RPMI7951 (cell line): ENCODE results near the gene NID1. TPM values are rescaled to one million over a fixed set of nuclear protein-coding genes. Genes with fewer than 3 reads are reported as not detected.
"Not testable (repeated sequence)": the region's sequence is repeated elsewhere in the genome, so short reads cannot be mapped to it uniquely, and the experiment has no call there.

Experiments used
- DNase-seq: peaks from one replicate; pipeline ENCODE4 v3.0.0-alpha.2; 2012; ENCODE audit warnings: low read depth
- total RNA-seq: library from RNA; depleted of rRNA; stranded (reverse); fragments of >200 nt; shearing (Covaris generic); gene quantifications from 2 replicates; pipeline ENCODE4 v1.2.3, GENCODE V29; 2014

NID1 gene
- total RNA-seq, 1 experiment from 2014 or later, result 60.2 TPM

GRCh38 chr1:236030534-236030933 is 34.4 kb downstream of the NID1 start:
- DNase-seq, result no peak

DNA sequence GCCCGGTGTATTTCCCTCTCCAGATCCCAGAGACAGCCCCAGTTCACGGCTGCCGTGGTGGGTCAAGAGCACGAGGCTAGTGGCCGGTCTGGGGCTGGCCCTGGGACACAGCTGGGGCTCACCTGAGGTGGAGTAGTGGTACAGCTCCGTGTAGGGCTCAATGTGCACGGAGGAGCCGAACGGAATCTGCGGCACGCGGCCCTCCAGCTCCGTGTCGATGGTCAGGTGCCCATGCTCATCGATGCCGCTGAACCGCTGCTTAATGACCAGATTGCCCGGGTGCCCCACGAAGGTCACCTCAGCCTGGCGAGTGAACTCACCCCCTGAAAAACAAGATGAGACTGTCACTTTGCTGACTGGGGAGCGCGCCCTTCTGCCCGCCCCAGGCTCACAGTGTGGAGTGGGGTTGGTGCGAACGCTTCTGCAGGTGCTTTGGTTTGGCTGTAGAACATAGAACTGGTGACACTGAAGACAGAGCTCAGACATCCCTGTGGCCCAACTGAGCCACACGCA is 35.4 kb downstream of the NID1 start:
- DNase-seq, result no peak

DNA sequence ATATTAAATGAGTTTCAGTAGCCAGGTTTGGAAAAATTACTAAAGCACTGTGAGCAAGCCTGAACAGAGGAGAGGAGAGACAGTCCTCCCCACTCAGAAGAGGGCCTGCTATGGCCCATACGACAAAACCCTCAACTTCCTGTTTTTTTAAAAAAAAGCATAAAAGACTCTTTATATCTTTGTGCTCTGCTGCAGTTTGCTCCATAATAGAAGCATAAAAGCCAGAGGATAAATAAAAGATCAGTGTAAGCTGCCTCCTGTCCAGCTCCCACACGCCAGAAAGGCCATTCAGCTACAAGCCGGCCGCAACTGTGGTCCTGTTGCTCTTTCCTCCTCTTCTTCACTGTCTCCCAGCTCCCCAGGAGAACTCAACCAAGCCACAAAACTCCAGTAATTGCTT is 37.8 kb downstream of the NID1 start:
- peak; percentile 49 for DNase-seq

GRCh38 chr1:236025836-236026235 is 39.1 kb downstream of the NID1 start:
- no peak for DNase-seq

- DNase-seq, result peak; percentile 95
These were observed 40.2 kb downstream of the NID1 start for GRCh38 chr1:236024641-236025040.

DNA sequence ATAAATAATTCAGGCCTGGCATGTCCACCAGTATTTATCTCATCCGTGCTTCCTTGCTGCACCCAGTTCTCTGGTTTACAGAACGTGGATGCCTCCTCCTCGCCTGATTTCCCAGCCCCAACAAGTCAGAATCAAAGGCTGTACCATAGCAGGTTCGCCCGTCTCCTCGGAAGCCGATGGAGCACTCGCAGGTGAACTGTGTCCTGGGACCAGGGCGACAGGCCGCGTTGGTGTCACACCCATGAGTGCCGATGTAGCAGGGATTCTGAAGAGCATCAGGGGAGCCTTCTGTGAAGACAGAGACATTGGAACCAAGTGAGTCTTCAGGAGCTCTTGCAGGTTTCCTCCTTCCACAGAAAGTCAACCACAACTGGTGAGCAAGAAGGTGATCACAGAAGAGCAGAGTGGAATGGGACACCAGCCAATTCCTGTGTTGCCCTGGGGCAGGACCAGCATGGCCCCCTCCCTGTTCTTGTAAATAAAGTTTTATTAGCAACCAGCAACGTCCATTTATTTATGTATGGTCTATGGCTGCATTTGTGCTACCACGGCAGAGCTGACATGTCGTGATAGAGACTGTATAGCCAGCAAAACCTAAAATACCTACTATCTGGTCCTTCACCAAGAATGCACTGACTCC is 40.8 kb downstream of the NID1 start:
- peak; percentile 60 for DNase-seq

DNA sequence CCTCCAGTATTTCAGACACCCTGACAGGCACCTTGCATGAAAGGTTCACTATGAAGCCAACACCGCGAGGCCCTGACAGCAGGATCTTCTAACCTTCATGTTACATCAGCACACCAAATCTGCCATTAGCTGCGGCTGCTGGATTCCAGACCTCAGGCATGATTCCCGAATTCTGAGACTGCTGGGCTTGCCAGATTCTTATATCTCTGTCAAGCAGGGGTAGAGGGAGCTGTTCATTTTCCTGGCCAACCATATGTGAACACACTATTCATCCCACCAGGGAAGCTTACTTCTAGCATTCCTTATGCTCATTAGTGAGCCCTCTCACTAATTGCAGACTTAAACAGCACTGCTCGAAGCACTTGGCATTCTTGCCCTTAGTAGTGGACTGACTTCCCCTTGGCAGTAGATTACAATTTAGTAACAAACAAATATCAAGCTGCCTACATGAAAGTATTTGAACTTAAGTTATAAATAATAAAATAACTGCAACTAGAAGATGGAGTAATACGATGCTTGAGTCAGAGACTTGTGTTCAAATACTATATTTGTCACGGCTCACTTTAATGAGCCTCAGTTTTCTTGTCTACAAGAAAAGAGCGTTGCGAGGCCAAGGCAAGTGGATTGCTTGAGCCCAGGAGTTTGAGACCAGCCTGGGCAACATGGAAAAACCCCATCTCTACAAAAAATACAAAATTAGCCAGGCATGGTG is 43.3 kb downstream of the NID1 start:
- DNase-seq, result no peak

GRCh38 chr1:236020359-236021219 is 44.3 kb downstream of the NID1 start:
- peak; percentile 32 for DNase-seq

DNA sequence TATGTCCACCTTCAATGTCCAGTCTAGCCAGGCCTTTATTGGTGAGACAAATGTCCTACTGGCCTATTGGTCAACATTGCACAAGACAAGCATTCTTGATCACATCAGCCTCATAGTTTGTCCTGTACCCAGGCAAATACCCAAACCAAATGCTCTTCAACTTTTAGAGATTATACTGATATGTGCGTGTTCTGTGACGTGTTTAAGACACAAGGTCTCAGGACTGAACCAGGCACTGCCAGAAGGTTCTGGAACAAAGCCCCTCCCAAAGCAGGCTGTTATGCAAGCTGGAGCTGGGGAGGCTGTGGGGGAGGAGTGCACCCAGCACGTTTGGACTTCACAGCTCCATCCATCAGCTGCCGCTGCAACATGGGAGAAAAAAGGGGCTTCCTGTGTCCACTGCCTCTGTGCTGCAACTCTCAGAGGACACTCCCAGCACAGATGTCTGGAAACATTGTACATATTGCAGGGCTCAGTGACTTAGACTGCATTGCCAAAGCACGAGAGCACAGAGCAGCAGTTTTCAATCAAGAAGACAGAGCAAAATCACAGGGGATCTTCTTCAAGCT is 45.9 kb downstream of the NID1 start:
- no peak for DNase-seq

- peak; percentile 8 for DNase-seq
These were observed 48.0 kb downstream of the NID1 start for GRCh38 chr1:236016782-236017400.

DNA sequence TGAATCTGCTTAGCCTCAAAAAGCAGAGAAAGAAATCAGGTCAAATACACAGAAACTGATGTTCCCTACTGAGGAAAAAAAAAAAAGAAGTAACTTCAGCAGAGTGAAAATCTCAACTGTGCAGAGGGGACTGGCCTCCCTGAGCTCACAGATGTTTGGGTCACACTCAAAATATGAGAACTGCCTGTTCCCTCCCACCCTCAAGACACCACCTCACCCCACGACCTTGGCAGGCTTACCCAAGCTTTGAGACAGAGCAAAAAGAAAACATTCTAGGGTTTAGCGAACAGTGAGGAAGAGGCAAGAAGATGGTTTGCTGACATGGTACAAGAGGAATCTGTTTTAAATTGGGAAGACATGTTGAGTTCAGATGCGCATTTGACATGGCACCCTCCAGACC is 48.8 kb downstream of the NID1 start:
- no peak for DNase-seq

DNA sequence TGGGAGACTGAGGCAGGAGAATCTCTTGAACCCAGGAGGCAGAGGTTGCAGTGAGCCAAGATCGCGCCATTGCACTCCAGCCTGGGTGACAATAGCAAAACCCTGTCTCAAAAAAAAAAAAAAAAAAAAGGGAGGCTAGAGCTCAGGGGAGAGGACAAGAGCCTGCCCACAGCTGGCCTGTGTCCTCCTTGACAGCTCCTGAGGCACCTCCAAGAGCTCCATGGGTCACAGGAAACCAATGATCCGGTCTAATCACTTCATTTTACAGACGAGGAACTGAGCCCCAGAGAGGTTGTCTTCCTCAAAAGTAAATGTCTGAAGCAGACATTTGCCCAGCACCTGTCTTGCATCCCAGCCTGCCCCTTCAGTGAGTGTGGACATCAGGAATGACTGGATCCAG is 49.4 kb downstream of the NID1 start:
- no peak for DNase-seq

DNA sequence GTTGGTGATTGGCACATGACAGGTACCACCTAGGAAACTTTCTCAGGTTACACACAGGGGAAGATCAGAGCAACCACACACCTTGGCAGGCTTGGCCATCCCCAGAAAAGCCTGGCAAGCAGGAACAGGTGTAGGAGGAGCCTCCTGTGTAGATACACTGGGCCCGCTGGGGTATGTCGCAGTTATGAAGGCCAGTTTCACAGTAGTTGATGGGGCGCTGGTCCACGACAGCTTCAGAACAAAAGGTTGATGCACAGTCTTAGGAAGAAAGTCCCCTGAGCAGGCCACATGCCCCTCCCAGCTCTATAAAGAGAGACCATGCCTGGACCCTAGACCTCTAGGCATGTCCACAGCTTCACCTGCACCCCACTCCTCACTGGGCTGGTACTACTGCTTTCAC is 51.6 kb downstream of the NID1 start:
- no peak for DNase-seq

DNA sequence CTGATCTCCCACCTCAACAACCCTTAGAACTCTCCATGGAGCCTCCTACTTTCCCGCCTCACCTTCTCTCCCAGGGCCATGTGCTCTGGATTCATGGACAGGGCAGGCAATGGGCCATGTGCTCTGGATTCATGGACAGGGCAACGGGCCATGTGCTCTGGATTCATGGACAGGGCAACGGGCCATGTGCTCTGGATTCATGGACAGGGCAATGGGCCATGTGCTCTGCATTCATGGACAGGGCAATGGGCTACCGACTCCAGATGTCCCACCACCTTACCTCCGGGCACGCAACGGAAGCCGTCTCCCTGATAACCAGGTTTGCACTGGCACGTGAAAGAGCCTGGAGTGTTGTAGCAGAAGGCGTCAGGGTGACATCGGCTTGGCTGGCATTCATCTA is 53.2 kb downstream of the NID1 start:
- DNase-seq, result no peak

GRCh38 chr1:236010443-236010842 is 54.4 kb downstream of the NID1 start:
- DNase-seq, result no peak

- peak; percentile 57 for DNase-seq
These were observed 55.0 kb downstream of the NID1 start for GRCh38 chr1:236009857-236010256.

DNA sequence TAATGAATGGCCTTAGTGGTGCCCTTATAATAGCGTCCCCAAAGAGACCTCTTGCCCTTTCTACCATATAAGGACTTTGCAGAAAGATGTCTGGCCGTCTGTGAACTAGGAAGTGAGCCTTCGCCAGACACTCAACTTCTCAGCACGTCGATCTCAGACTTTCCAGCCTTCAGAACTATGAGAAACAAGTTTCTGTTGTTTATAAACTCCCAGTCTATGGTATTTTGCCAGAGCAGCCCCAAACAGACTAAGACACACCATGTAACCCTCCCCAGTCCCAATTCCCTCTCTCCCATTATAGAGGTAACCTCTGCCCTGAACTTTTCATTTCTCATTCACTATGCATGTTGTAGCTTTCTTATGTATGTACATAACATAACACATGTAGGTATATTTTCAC is 55.7 kb downstream of the NID1 start:
- DNase-seq, result no peak

DNA sequence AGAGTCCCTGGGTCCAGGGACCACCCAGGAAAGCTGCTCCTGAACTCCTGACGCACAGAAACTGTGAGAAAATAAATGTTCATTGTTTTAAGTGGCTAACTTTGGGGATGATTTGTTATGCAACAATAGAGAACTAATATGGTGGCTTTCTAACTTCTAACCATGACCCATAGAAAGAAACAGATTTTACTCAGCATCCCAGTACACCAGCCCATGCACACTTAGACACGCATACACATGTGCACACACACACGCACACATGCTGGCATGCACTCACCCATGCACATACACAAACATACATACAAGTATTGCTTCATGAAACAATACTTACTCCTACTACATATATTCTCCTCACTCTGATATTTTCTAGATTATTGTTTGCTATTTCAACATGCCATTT is 57.1 kb downstream of the NID1 start:
- no peak for DNase-seq

DNA sequence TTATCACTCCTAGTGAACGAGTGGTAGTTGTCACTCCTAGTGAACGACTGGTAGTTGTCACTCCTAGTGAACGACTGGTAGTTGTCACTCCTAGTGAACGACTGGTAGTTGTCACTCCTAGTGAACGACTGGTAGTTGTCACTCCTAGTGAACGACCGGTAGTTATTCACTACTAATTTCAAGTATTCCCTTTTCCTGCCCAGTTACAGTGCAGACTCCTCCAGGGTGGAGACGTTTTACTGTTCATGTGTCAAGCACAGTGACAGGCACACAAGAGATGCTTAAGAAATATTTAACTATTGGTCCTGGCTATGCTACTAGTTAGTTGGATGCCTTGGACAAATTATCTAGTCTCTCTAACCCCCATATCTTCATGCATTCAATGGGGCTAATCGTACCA is 61.8 kb downstream of the NID1 start:
- DNase-seq, result not testable (repeated sequence)

DNA sequence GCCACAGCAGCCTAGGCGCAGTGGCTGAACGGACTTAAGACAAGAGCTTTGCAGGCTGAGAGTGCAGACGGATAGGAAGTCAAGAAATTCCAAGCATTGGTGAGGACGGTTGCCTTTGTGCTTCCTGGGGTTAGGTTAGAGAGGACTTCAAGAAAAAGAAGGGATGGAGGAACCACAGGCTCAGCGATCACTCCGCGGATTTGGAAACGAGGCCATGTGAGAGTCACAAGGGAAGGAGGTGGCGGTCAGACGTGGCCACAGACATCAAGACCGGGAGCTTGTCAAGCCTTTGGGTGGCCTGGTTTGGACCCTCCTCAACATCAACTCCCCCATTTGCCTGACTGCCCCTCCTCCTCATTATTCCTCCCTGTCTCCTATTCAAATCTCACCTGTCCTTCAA is 62.3 kb downstream of the NID1 start:
- no peak for DNase-seq

- DNase-seq, result no peak
These were observed 62.9 kb downstream of the NID1 start for GRCh38 chr1:236002025-236002390.

GRCh38 chr1:236000781-236001180 is 64.1 kb downstream of the NID1 start:
- DNase-seq, result no peak
